Measurements from ENCODE around the gene THAP8. TPM values are rescaled to one million over a fixed set of nuclear protein-coding genes. Genes with fewer than 3 reads are reported as not detected.

The THAP8 gene
- polyA plus RNA-seq, 1 donor (not counting 4 experiments of a cell fraction or from before 2014, with no cell fraction given), result 1.8 TPM

DNA sequence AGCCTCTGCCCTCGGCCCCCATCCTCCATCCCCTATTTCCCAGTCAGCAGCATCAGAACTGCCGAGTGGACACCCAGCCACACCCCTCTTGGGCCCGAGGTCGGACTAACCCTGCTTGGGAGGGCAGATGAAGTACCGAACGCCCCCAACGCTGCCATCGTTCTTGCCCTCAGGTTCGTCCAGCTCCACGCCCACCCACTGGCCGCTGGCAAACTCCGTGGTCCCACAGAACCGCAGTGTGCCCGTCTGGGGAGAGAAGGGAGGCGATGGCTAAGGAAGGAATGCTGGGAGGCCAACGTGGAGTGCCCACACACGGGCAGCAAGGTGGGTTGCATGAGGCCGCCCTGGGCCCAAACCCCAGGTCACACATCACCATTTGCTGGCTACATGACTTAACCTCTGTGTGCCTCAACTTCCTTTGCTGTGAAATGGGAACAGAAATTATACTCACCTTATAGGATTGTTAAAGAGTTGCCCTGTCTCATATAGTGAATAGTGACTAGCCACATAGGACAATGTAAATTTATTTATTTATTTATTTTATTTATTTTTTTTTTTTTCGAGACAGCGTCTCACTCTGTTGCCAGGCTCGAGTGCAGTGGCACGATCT, 34.9 kb downstream of the THAP8 start:
- peaks cover 0 to 7% of the 10 kb centered on the region in 2 experiments for H3K36me3 ChIP-seq (ENCODE audit: control insufficient read depth in 2 of 2, extremely low read depth in 1 of 2, insufficient read depth in 2 of 2, low read length in 2 of 2)
- no peak overlapping the region for H3K27ac ChIP-seq (ENCODE audit: control insufficient read depth, insufficient read depth, low read length)
- H3K79me2 ChIP-seq (ENCODE audit: control insufficient read depth, insufficient read depth, low read length), result peaks cover 2% of the 10 kb centered on the region
- no peak overlapping the region for H3K4me2 ChIP-seq (ENCODE audit: control insufficient read depth, extremely low read depth, insufficient read depth, low read depth, low read length)
- H4K20me1 ChIP-seq (ENCODE audit: control insufficient read depth, extremely low read depth, insufficient read depth, low read length), result no peaks in the 10 kb centered on the region
- no peaks in the 10 kb centered on the region for H3K9me3 ChIP-seq (ENCODE audit: control insufficient read depth, low read depth, low read length)
- dilution Hi-C loops (cut with MboI; ENCODE audit: extremely low pct_ligation_motif_present, low sequenced_read_pairs), result no loop called here
- no peak overlapping the region for H2AFZ ChIP-seq (ENCODE audit: control insufficient read depth, low read length)
- no peak for FAIRE-seq
- H3K4me1 ChIP-seq (ENCODE audit: control insufficient read depth, extremely low read depth, insufficient read depth, low read length), result peaks cover 8% of the 10 kb centered on the region
- TF ChIP-seq, protein P1, sequence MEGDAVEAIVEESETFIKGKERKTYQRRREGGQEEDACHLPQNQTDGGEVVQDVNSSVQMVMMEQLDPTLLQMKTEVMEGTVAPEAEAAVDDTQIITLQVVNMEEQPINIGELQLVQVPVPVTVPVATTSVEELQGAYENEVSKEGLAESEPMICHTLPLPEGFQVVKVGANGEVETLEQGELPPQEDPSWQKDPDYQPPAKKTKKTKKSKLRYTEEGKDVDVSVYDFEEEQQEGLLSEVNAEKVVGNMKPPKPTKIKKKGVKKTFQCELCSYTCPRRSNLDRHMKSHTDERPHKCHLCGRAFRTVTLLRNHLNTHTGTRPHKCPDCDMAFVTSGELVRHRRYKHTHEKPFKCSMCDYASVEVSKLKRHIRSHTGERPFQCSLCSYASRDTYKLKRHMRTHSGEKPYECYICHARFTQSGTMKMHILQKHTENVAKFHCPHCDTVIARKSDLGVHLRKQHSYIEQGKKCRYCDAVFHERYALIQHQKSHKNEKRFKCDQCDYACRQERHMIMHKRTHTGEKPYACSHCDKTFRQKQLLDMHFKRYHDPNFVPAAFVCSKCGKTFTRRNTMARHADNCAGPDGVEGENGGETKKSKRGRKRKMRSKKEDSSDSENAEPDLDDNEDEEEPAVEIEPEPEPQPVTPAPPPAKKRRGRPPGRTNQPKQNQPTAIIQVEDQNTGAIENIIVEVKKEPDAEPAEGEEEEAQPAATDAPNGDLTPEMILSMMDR (optimal IDR thresholded peaks at IDR 0.05 in 1 of 3, IDR thresholded peaks at IDR 0.05 in 1 of 3, conservative IDR thresholded peaks at IDR 0.05 in 1 of 3; ENCODE audit: extremely low read depth in 1 of 3, insufficient read depth in 2 of 3, low read length in 3 of 3), result no peak
- TF ChIP-seq EZH2 (IDR thresholded peaks at IDR 0.05; ENCODE audit: low read length), result no peak
- H3K27me3 ChIP-seq (ENCODE audit: control insufficient read depth, extremely low read depth, insufficient read depth, low read length), result no peaks in the 10 kb centered on the region
- no peak for DNase-seq (ENCODE audit: low read depth, low spot score)
- H3K9ac ChIP-seq (ENCODE audit: control insufficient read depth, extremely low read depth, insufficient read depth, low read length), result no peak overlapping the region
- no peaks in the 10 kb centered on the region for H3K9me1 ChIP-seq (ENCODE audit: control insufficient read depth, extremely low read depth, insufficient read depth, low read length)
- H3K4me3 ChIP-seq (ENCODE audit: control insufficient read depth in 2 of 3, extremely low read depth in 1 of 3, insufficient read depth in 2 of 3, low read depth in 1 of 3, low read length in 3 of 3), result no peak overlapping the region

- H3K27ac ChIP-seq (ENCODE audit: control insufficient read depth, insufficient read depth, low read length), result peak within 1 kb of the TSS; percentile 79
- peak within 1 kb of the TSS; percentile 81 for H3K9ac ChIP-seq (ENCODE audit: control insufficient read depth, extremely low read depth, insufficient read depth, low read length)
- TF ChIP-seq, protein P1 (optimal IDR thresholded peaks at IDR 0.05 in 1 of 3, IDR thresholded peaks at IDR 0.05 in 1 of 3, conservative IDR thresholded peaks at IDR 0.05 in 1 of 3; ENCODE audit: extremely low read depth in 1 of 3, insufficient read depth in 2 of 3, low read length in 3 of 3), result no peak
- no peak for TF ChIP-seq EZH2 (IDR thresholded peaks at IDR 0.05; ENCODE audit: low read length)
- FAIRE-seq (peak; percentile 91), DNase-seq (ENCODE audit: low read depth, low spot score) (peak; percentile 88)
- H3K9me1 ChIP-seq (ENCODE audit: control insufficient read depth, extremely low read depth, insufficient read depth, low read length), result no peaks in the 10 kb centered on the region
- peaks cover 10% of the 10 kb centered on the region for H3K79me2 ChIP-seq (ENCODE audit: control insufficient read depth, insufficient read depth, low read length)
- peak within 1 kb of the TSS; percentile 95 for H2AFZ ChIP-seq (ENCODE audit: control insufficient read depth, low read length)
- no peaks in the 10 kb centered on the region for H3K9me3 ChIP-seq (ENCODE audit: control insufficient read depth, low read depth, low read length)
- peak within 1 kb of the TSS; percentile 89 for H3K4me2 ChIP-seq (ENCODE audit: control insufficient read depth, extremely low read depth, insufficient read depth, low read depth, low read length)
- no peaks in the 10 kb centered on the region for H4K20me1 ChIP-seq (ENCODE audit: control insufficient read depth, extremely low read depth, insufficient read depth, low read length)
- dilution Hi-C loops (cut with MboI; ENCODE audit: extremely low pct_ligation_motif_present, low sequenced_read_pairs), result no loop called here
- H3K36me3 ChIP-seq (ENCODE audit: control insufficient read depth in 2 of 2, extremely low read depth in 1 of 2, insufficient read depth in 2 of 2, low read length in 2 of 2), result no peaks in the 10 kb centered on the region
- peak within 1 kb of the TSS; percentile 67 to 90 (median 86) for H3K4me3 ChIP-seq (ENCODE audit: control insufficient read depth in 2 of 3, extremely low read depth in 1 of 3, insufficient read depth in 2 of 3, low read depth in 1 of 3, low read length in 3 of 3)
- H3K4me1 ChIP-seq (ENCODE audit: control insufficient read depth, extremely low read depth, insufficient read depth, low read length), result peaks cover 11% of the 10 kb centered on the region
- H3K27me3 ChIP-seq (ENCODE audit: control insufficient read depth, extremely low read depth, insufficient read depth, low read length), result no peaks in the 10 kb centered on the region
Observed at GRCh38 chr19:36014012-36014924, 39.8 kb downstream of the THAP8 start, which contains the start of gene ALKBH6. Gene ALKBH6, minus strand, starts transcription at chr19:36014213. Its CDS starts 816 bp downstream, at chr19:36013397.

Measured in keratinocyte (primary cell).